Transverse colon (tissue), 4 donors: ENCODE results near the gene ATP13A2.

Experiments
- POLR2A ChIP-seq: fragments of 450-650 bp; IDR thresholded peaks from one replicate; pipeline ENCODE4 v1.6.1; 2016; ENCODE audit warnings: antibody characterized with exemption, mild to moderate bottlenecking, moderate library complexity
- POLR2AphosphoS5 ChIP-seq, 3 donors: sonication (generic); formaldehyde crosslinking; IDR thresholded peaks; one replicate each; pipeline ENCODE4 v1.6.1; 2016; ENCODE audit warnings: antibody characterized with exemption in 3 of 3
- TF ChIP-seq, protein P1 (sequence below), 5 experiments: fragments of 200-600 bp in 3 of 5; fragments of 450-650 bp in 2 of 5; sonication (generic) in 3 of 5; IDR thresholded peaks; 1 replicate in 2 of 5; 2 replicates in 3 of 5; pipeline ENCODE4 v1.5.1; 2016 to 2017; ENCODE audit warnings: antibody characterized with exemption in 5 of 5, inconsistent platforms in 3 of 5, mild to moderate bottlenecking in 2 of 5, moderate library complexity in 1 of 5

DNA sequence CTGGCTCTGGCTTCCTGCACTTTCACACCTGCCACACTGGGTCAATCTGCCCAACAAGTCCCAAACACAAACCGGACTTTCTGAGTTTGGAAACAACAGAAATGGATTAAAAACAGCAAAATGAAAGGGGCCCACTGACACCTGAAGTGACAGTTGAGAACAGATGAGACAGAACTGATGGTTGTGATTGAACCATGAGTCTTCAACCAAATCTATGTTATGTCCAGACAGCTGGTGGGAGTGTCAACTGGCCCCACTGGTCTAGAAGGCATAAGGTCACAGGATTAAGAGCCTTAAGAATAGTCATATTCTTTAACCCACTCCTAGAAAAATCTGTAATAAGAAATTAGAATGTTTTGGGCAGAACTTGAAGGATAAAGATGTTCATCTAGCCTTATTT, 13.0 kb upstream of the ATP13A2 start:
- TF ChIP-seq POLR2AphosphoS5 (IDR thresholded peaks at IDR 0.05) (no peak), POLR2A (no peak)
- TF ChIP-seq, protein P1, sequence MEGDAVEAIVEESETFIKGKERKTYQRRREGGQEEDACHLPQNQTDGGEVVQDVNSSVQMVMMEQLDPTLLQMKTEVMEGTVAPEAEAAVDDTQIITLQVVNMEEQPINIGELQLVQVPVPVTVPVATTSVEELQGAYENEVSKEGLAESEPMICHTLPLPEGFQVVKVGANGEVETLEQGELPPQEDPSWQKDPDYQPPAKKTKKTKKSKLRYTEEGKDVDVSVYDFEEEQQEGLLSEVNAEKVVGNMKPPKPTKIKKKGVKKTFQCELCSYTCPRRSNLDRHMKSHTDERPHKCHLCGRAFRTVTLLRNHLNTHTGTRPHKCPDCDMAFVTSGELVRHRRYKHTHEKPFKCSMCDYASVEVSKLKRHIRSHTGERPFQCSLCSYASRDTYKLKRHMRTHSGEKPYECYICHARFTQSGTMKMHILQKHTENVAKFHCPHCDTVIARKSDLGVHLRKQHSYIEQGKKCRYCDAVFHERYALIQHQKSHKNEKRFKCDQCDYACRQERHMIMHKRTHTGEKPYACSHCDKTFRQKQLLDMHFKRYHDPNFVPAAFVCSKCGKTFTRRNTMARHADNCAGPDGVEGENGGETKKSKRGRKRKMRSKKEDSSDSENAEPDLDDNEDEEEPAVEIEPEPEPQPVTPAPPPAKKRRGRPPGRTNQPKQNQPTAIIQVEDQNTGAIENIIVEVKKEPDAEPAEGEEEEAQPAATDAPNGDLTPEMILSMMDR (IDR thresholded peaks at IDR 0.05) = no peak
